HG03378 (cell line): ENCODE data around the gene KRT85.
"Not testable (repeated sequence)": the region's sequence is repeated elsewhere in the genome, so short reads cannot be mapped to it uniquely, and the experiment has no call there.

Experiments used
- ATAC-seq: cut with Tn5 transposase; IDR thresholded peaks from one replicate; pipeline ENCODE4 v1.9.1; 2021; ENCODE audit warnings: mild to moderate bottlenecking, moderate library complexity; ENCODE audit not compliant: unreplicated experiment

KRT85 gene

DNA sequence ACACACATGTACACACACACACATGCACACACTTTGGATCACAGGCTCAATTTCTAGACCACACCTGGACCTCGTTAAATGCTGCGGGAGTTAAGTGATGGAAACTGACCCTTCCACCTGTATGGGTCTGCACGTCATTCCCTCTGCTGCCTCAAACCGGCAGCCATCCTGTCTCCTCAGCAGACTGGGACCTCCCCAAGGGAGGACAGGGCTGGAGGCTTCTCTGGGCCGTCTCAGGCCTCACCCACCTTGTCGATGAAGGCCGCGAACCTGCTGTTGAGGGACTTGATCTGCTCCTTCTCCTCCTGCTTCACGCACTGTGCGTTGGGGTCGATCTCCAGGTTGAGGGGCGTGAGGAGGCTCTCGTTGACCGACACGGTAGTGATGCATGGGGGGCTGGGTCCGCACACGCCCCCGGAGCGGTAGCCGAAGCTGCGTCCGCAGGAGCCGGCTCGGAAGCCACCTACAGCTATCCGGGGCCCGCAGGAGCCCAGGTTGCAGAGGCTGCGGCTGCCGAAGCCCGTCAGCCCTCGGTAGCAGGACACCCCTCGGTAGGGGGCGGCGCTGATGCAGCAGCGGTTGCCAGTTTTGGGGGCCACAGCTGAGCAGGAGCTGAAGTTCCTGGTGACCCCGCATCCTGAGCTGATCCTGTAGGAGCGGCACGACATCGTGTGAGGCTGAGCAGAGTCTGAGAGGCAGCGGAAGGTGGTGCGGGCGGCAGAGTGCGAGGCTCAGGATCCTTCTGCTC lies at the start of gene KRT85:
TSS of gene KRT85 (minus strand) at position 744 of the 748 bp plus-strand sequence. CDS start at position 668, 76 bp downstream.
- ATAC-seq: no peak

GRCh38 chr12:52416795-52417194 lies 49.5 kb upstream of the KRT85 start:
- ATAC-seq: no peak

DNA sequence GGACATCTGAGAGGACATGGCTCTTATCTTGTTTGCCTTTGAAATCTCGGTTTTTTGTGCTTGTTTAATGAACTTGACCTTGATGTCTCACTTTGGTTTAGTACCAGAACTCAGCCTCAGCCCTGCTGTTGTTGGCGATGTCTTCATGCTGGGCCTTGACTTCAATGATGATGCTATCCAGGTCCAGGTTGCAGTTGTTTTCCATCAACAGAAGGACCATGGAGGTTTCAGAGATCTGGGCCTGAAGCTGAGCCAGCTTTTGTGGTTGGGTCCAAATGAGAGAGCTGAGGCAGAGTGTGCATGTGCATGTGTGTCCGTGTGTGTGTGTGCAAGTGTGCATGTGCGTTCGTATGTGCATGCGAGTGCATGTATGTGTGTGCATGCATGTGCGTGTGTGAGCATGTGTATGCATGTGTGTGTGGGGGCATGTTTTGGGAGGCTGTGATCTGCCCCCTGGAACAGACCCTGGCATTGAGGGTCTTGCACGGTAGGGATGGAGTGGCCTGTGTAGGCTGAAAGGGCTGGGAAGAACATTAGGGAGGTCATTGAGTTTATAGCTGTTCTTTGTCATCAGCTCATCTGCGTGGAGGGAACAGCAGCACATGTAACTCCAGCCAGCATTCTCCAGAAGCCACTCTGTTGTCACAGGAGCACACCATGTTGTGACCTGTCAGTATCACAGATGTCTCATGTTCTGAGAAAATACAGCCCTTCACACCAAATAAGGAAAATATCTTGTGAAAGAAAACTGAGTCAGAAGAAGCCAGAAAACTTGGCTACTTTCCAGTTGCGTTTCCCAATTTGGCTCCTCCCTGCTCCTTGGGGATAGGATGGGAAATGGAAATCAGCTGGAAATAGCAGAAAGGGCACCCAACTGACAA lies 48.8 kb upstream of the KRT85 start:
- ATAC-seq: no peak

DNA sequence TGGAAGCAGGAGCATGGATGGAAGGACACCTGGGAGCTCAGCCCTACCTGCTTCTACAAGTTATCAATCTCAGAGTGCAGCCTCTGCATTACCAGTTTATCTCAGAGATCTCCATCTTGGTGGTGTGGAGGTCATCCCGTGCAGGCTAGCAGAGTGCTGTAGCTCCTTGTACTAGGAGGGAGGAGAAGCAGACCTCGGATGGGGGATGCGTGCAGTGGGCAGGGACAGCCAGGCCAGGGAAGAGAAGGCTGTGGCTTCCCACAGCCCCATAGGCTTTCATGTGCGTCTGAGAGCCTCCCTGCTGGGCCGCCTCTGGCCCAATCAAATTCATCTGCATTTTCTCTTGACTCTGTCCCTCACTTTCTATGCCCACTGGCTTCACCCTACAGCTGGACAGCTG lies 47.7 kb upstream of the KRT85 start:
- no peak for ATAC-seq

GRCh38 chr12:52413782-52414345 lies 46.6 kb upstream of the KRT85 start:
- no peak for ATAC-seq

- no peak for ATAC-seq
Measured at GRCh38 chr12:52413202-52413601, 45.9 kb upstream of the KRT85 start.

- no peak for ATAC-seq
Measured at GRCh38 chr12:52411815-52412214, 44.5 kb upstream of the KRT85 start.

DNA sequence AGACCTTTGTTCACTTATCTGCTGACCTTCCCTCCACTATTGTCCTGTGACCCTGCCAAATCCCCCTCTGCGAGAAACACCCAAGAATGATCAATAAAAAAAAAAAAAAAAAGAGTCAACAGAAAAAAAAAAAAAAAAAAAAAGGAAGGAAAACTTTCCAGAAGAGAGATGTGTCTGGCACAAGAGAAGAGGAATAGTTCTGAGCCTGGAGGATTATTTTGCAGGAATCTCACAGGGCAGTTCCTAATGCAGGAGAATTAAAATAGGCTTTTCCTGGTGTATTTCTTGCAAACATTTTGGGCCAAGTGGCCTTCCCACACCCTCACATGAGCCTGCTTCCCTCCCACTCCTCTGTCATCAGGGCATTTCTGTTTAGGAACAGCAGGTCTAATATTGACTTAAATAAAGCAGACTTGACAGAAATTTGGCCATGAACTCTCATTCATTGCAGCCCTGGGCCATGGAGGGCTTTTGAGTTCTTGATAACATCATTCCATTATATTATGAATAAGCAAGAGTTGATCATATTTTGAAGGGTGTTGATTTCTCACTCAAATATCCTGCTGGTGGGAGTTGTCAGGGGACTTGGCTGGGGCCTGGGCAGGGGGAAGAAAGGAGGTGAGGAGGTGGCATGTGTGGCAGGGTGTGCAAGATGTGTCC lies 43.4 kb upstream of the KRT85 start:
- ATAC-seq: not testable (repeated sequence)

DNA sequence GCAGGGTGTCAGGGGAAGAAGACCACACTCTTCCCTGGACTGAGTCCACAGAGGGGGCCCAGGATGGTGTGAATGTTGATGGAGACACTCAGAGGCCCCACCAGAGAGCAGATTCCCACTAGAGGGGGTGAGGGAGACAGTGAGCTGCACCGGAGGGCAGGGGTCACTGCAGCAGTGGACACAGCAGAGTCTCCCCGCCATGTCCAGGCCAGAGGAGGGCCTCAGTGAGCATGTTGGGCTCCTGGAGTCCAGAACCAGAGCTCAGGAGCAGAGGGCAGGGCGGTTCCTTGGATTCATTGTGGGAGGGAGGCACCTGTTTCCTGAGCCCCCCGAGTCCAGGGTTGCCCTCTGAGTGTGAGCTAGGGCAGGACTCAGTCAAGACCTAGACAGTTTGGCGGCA lies 40.6 kb upstream of the KRT85 start:
- ATAC-seq: no peak

DNA sequence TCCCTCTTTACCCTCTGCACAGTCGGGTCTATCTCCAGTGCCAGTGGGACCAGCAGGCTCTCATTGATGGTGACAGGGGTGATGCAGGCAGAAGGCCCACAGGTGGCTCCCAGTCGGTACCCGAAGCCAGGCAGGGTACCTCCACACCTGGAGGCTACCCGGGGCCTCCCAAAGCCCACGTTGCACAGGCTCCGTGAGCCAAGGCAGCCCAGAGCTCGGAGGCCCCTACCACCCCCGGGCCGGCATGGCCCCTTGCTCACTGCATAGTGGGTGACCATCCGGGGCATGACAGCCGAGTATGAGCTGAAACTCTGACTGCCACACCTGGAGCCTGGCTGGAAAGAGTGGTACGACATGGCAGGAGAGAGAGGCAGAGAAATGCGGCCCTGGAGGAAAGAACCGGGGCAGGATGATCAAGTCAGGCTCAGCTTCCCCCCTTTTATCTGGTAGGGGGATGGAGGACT lies 38.7 kb upstream of the KRT85 start, which contains the start of gene KRT82:
TSS of gene KRT82 (minus strand) at position 414 of the 464 bp plus-strand sequence. CDS start at position 356, 58 bp downstream.
- ATAC-seq: no peak

DNA sequence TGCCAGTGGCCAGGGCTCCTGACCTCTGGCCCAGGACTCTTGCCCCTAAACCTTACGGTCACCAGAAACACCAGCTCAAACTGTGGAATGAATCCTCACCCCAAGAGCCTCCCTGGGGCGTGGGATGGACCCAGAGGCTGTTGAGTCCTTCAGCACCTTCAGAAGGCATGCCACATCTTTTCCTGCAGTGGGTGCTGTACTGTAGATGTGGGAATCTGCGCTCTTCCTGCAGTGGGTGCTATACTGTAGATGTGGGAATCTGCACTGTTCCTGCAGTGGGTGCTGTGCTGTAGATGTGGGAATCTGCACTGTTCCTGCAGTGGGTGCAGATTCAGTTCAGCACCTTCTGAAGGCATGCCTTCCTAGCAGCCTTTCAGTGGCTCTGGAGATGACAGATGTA lies 37.7 kb upstream of the KRT85 start:
- no peak for ATAC-seq

- ATAC-seq: no peak
Measured at GRCh38 chr12:52403561-52403960, 36.3 kb upstream of the KRT85 start.

- ATAC-seq: no peak
Measured at GRCh38 chr12:52402873-52403540, 35.7 kb upstream of the KRT85 start.

DNA sequence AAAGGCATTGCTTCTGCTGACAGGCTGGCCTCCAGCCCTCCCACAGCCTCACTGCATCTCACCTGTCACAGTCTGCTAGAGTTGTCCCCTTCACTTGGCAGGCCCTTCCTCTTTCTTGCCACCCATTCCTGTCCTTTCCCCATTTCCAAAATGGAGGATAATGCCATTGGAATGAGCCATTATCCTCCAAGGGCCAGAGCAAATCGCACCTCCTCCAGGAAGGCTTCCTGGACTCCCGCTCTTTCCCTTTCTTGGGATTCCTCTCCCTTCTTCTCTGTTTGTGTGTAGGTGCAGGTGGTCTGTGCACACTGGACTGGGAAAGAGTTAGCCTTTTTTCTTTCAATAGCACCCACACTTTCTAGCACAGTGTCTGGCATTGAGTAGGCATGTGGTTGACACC lies 35.1 kb upstream of the KRT85 start:
- ATAC-seq: no peak

GRCh38 chr12:52401926-52402325 lies 34.6 kb upstream of the KRT85 start:
- no peak for ATAC-seq

DNA sequence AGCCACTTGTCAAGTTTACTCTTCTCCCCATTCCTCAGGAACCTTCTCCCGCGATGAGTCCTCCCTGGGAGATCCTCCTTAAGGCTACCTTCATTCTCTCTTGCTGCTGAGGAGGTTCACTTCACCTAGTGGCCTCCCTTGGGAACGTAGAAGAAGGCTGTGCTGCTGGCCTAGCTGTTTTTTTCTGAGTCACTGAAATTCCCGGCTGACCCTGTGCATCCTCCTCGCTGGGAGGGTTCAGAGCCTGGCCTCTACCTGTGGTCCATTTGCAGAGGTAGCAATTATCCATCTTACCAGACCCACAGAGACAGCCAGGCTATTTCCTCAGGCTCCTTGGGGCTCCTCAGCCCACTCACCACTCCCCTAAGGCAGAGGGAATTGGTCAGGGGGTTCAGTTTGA lies 34.2 kb upstream of the KRT85 start:
- no peak for ATAC-seq

DNA sequence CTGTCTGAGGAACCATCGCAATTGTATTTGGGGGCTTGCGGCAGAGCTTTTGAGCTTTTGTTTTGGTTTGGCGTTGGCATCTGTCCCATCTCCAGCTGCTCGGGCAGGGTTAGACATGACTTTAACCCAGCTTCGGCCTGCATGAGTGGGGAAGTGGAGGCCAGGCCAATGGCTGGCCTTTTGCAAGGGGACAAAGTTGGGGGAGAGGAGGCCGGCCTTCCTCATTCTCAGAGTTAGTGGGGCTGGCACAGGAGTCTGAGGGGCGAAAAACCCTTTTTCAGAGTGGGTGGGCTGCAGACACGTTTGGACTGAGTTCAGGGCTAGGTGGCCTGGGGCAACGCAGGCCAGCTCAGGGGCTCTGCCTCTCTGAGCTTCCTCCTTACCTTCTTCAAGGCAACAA lies 33.6 kb upstream of the KRT85 start:
- no peak for ATAC-seq

DNA sequence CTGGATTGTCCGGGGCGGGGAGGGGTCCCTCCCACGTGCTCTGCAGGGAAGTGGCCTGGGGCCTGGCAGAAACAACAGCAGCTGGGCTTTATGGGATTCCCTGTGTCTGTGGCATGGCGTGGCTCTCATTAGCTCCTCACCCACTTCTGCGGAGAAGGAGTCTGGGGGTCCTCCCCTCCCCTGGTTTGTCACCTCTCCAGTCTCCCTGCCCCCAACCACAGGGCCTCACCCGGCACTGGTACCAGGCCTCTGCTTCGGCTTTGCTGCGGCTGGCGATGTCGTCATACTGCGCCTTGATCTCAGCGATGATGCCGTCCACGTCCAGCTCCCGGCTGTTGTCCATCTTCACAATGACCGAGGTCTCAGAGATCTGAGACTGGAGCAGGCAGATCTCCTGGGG lies 32.5 kb upstream of the KRT85 start:
- no peak for ATAC-seq

DNA sequence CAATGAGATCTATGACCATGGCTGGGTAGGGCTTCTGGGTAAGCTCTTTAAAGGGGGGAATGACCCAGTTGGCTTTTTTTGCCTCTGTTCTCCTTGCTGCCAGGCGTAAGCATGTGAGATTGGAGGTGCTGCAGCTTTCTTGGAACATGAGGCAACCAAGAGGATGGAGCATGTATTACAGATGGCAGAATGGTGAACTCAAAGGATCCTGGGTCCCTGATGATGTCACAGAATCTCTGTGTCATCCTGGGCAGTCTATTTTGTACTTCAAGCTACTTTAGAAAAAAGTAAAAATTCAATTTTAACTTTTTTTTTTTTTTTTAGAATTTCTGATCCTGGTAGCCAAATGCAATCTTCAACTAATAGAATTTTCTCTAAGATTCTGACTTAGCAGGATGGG lies 30.9 kb upstream of the KRT85 start:
- ATAC-seq: no peak

GRCh38 chr12:52396656-52397055 lies 29.4 kb upstream of the KRT85 start:
- no peak for ATAC-seq
